Subcutaneous adipose tissue (tissue), 4 donors: ENCODE data around the gene RBX1. TPM values are rescaled to one million over a fixed set of nuclear protein-coding genes. Genes with fewer than 3 reads are reported as not detected.

ENCODE experiments used
- total RNA-seq, 4 donors: library from RNA; depleted of rRNA; stranded (reverse); fragments of >200 nt; gene quantifications; one replicate each; pipeline ENCODE4 v1.1.0, GENCODE V29; 2016
- TF ChIP-seq, protein P1 (sequence below): fragments of 450-650 bp; IDR thresholded peaks from one replicate; pipeline ENCODE4 v1.5.1; 2016; ENCODE audit warnings: low read depth, mild to moderate bottlenecking, control low read depth, antibody characterized with exemption, moderate library complexity

Gene RBX1
- total RNA-seq, 4 donors from 2014 or later, result 23.5 to 65.4 (median 40.4) TPM

DNA sequence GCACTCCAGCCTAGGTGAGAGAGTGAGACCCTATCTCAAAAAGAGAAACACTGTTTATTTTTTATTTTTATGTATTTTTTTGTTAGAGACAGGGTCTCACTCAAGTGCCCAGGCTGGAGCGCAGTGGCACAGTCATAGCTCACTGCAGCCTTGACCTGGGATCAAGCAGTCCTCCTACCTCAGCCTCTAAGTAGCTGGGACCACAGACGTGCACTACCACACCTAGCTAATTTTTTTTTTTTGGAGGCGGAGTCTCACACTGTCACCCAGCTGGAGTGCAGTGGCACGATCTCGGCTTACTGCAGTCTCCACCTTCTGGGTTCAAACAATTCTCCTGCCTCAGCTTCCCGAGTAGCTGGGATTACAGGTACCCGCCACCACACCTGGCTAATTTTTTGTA, 6.4 kb downstream of the RBX1 start:
- TF ChIP-seq, protein P1, sequence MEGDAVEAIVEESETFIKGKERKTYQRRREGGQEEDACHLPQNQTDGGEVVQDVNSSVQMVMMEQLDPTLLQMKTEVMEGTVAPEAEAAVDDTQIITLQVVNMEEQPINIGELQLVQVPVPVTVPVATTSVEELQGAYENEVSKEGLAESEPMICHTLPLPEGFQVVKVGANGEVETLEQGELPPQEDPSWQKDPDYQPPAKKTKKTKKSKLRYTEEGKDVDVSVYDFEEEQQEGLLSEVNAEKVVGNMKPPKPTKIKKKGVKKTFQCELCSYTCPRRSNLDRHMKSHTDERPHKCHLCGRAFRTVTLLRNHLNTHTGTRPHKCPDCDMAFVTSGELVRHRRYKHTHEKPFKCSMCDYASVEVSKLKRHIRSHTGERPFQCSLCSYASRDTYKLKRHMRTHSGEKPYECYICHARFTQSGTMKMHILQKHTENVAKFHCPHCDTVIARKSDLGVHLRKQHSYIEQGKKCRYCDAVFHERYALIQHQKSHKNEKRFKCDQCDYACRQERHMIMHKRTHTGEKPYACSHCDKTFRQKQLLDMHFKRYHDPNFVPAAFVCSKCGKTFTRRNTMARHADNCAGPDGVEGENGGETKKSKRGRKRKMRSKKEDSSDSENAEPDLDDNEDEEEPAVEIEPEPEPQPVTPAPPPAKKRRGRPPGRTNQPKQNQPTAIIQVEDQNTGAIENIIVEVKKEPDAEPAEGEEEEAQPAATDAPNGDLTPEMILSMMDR, result no peak

GRCh38 chr22:40958299-40958698, 7.1 kb downstream of the RBX1 start:
- TF ChIP-seq, protein P1, result no peak

DNA sequence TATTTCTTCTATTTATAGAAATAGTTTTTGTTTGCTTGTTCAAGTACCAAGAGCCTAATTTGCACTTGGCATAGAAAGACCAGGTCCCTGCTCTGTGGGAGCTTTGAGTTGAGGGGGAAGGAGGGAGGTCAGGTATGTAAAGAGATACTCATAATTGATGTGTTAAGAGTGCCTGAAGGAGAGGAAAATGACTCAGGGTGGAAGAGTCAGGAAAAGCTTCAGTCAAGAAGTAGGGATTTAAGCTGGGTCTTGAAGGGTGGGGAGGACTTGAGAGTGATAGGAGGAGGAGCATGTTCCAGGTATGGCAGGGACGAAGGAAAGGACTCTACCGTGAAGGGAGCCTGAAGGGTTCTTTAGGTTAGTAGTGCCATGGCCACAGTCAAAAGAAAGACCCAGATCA, 9.0 kb downstream of the RBX1 start:
- TF ChIP-seq, protein P1, result no peak

GRCh38 chr22:40965936-40966725, 15.0 kb downstream of the RBX1 start:
- TF ChIP-seq, protein P1, result no peak

DNA sequence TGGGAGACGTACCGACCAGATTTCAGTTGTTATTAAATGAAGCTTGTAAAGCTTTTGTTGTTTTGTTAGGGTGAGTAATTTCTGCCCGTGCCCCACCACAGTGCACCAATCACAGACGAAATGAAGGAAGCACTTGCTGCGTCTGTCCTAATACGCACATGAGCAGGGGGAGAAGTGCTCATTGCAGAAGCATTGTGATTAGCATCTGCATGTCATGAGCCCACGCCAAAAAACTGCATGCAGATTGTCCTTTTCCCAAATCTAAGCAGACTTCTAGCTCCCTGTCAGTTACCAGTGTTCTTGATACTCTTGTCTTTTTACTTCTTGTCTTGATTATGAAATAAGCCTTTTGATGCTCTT, 15.5 kb downstream of the RBX1 start:
- TF ChIP-seq, protein P1, result no peak

GRCh38 chr22:40967111-40967760, 16.1 kb downstream of the RBX1 start:
- TF ChIP-seq, protein P1, result no peak

DNA sequence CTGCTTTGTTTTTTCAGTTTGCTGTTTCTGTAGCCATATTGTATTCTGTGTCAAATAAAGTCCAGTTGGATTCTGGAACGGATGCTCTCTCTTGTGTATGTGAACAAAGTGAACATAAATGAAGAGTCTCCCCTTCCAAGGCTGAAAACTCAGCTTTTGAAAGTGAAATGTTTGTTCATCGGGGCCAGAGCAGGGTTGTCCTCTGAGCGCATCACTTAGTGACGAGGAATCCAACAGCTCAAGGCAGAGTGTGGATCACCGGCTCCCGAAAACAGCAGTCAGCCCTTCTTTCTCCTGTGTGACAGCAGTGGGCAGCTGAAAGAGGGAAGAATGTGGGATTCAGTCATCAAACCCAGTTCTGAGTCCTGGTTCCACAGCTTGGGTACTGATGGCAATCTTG, 21.4 kb downstream of the RBX1 start:
- TF ChIP-seq, protein P1, result no peak
